ENCODE results near the gene CAPN10. TPM values are rescaled to one million over a fixed set of nuclear protein-coding genes. Genes with fewer than 3 reads are reported as not detected.

CAPN10 gene
- total and polyA plus RNA-seq, 2 donors (not counting 3 experiments of a cell fraction or from before 2014, with no cell fraction given): 25.2 to 39.9 TPM

DNA sequence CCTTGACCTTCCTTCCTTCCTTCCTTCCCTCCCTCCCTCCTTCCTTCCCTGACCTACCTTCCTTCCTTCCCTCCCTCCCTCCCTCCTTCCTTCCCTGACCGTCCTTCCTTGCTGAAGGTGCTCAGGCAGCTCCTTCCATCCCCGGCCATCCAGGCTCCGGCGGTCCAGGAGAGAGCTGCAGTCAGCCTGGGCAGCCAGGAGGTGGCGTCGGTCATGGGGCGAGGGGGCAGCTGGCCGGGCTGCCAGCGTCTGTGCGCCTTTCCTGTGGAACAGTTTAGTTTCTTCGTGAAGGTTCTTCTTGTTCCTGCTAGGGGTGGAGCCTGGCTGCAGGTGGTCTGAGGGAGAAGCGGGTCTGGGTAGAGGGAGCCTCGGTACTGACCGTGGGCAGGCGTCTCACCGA lies 54.4 kb downstream of the CAPN10 start:
- ChIA-PET CTCF (no interaction called here), POLR2A (no interaction called here)
- Histone ChIP-seq H3K4me1 (ENCODE audit: control insufficient read depth, extremely low read depth, insufficient read depth, low read length) (no peaks in the 10 kb centered on the region), H3K4me2 (ENCODE audit: insufficient read depth, low read length) (no peak overlapping the region), H4K20me1 (replicated peaks; ENCODE audit: control insufficient read depth, extremely low read depth, insufficient read depth, low read length) (no peaks in the 10 kb centered on the region), H2AFZ (ENCODE audit: low read depth, low read length) (no peak overlapping the region), H3K36me3 (ENCODE audit: control insufficient read depth in 2 of 2, extremely low read depth in 1 of 2, insufficient read depth in 2 of 2, low read length in 2 of 2) (no peaks in the 10 kb centered on the region), H3K9me3 (replicated peaks; ENCODE audit: control insufficient read depth, insufficient read depth, low read length) (no peaks in the 10 kb centered on the region), H3K9me1 (replicated peaks; ENCODE audit: control insufficient read depth, extremely low read depth, insufficient read depth, low read length) (no peaks in the 10 kb centered on the region), H3K4me3 (replicated peaks in 1 of 3; ENCODE audit: insufficient read depth in 1 of 3, low read depth in 1 of 3, low read length in 3 of 3) (no peak overlapping the region), H3K9ac (replicated peaks; ENCODE audit: extremely low read depth, insufficient read depth, low read length) (no peak overlapping the region), H3K27me3 (ENCODE audit: control insufficient read depth in 2 of 2, insufficient read depth in 2 of 2, low read length in 2 of 2) (no peaks in the 10 kb centered on the region), H3K79me2 (ENCODE audit: control insufficient read depth, insufficient read depth, low read length) (no peaks in the 10 kb centered on the region), H3K27ac (ENCODE audit: insufficient read depth, low read depth, low read length) (no peak overlapping the region)
- BruUV-seq (replicated peaks): no TSS peak
- no peak for TF ChIP-seq POLR2A (IDR thresholded peaks at IDR 0.05; ENCODE audit: low read depth, low read length)
- TF ChIP-seq POLR2AphosphoS5 (IDR thresholded peaks at IDR 0.05; ENCODE audit: insufficient read depth, low read depth, low read length): no peak
- TF ChIP-seq MYC (IDR thresholded peaks at IDR 0.05; ENCODE audit: low read depth, low read length): no peak
- no peak for TF ChIP-seq GATA2 (IDR thresholded peaks at IDR 0.05; ENCODE audit: insufficient read depth, insufficient read length, low read depth, low read length)
- DNase-seq (ENCODE audit: low read depth, low spot score): no peak
- no peak for FAIRE-seq
- intact Hi-C loops (cut with micrococcal nuclease): no loop called here
- dilution Hi-C loops (cut with MboI; ENCODE audit: extremely low pct_ligation_motif_present, low sequenced_read_pairs): no loop called here

DNA sequence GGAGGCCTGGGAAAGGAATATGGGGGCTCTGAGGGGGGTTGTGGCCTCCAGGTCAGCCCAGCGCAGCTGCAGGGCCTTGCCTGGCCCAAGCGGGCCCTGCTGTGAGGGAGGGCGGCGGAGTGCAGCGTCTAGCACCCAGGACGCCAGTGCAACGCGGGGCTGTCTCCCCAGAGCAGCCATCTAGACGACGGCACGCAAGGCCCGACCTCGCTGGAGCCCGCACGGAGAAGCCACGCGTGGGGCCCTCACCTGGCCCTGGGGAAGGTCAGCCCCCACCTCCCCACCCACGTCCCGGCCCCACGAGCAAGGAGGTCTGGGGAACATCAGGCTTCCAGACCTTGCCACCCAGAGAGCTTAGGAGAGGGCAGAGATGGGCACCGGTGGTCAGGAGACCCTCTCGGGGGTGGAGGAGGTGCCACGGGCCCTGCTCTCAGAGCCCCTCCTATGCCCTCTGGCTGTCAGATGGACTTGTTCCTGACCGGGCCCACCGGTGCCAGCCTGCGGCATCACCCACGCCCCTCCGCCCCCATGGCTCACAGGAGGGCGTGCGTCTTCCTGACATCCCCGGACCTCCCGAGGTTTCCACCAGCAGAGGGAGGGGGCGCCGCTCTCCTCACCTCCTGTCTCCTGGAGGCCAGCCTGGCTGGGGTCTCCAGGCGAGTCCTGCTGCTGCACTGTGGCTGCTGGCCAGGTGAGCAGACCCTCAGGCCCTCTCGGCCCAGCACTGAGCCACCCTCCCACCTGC lies 55.7 kb downstream of the CAPN10 start:
- Histone ChIP-seq H3K27me3 (ENCODE audit: control insufficient read depth in 2 of 2, insufficient read depth in 2 of 2, low read length in 2 of 2) (no peaks in the 10 kb centered on the region), H3K27ac (ENCODE audit: insufficient read depth, low read depth, low read length) (no peak overlapping the region), H3K36me3 (ENCODE audit: control insufficient read depth in 2 of 2, extremely low read depth in 1 of 2, insufficient read depth in 2 of 2, low read length in 2 of 2) (no peaks in the 10 kb centered on the region), H3K9me3 (replicated peaks; ENCODE audit: control insufficient read depth, insufficient read depth, low read length) (no peaks in the 10 kb centered on the region), H3K9me1 (replicated peaks; ENCODE audit: control insufficient read depth, extremely low read depth, insufficient read depth, low read length) (no peaks in the 10 kb centered on the region), H3K4me3 (replicated peaks in 1 of 3; ENCODE audit: insufficient read depth in 1 of 3, low read depth in 1 of 3, low read length in 3 of 3) (no peak overlapping the region), H3K4me2 (ENCODE audit: insufficient read depth, low read length) (no peak overlapping the region), H3K4me1 (ENCODE audit: control insufficient read depth, extremely low read depth, insufficient read depth, low read length) (no peaks in the 10 kb centered on the region), H4K20me1 (replicated peaks; ENCODE audit: control insufficient read depth, extremely low read depth, insufficient read depth, low read length) (no peaks in the 10 kb centered on the region), H3K9ac (replicated peaks; ENCODE audit: extremely low read depth, insufficient read depth, low read length) (no peak overlapping the region), H2AFZ (ENCODE audit: low read depth, low read length) (no peak overlapping the region), H3K79me2 (ENCODE audit: control insufficient read depth, insufficient read depth, low read length) (no peaks in the 10 kb centered on the region)
- FAIRE-seq: no peak
- no TSS peak for BruUV-seq (replicated peaks)
- no peak for DNase-seq (ENCODE audit: low read depth, low spot score)
- intact Hi-C loops (cut with micrococcal nuclease): no loop called here
- ChIA-PET POLR2A (no interaction called here), CTCF (no interaction called here)
- dilution Hi-C loops (cut with MboI; ENCODE audit: extremely low pct_ligation_motif_present, low sequenced_read_pairs): no loop called here
- no peak for TF ChIP-seq FOS (IDR thresholded peaks at IDR 0.05; ENCODE audit: borderline replicate concordance, insufficient read depth, low read length)
- TF ChIP-seq GATA2 (IDR thresholded peaks at IDR 0.05; ENCODE audit: insufficient read depth, insufficient read length, low read depth, low read length): no peak
- no peak for TF ChIP-seq POLR2A (IDR thresholded peaks at IDR 0.05; ENCODE audit: low read depth, low read length)
- TF ChIP-seq, protein P1, sequence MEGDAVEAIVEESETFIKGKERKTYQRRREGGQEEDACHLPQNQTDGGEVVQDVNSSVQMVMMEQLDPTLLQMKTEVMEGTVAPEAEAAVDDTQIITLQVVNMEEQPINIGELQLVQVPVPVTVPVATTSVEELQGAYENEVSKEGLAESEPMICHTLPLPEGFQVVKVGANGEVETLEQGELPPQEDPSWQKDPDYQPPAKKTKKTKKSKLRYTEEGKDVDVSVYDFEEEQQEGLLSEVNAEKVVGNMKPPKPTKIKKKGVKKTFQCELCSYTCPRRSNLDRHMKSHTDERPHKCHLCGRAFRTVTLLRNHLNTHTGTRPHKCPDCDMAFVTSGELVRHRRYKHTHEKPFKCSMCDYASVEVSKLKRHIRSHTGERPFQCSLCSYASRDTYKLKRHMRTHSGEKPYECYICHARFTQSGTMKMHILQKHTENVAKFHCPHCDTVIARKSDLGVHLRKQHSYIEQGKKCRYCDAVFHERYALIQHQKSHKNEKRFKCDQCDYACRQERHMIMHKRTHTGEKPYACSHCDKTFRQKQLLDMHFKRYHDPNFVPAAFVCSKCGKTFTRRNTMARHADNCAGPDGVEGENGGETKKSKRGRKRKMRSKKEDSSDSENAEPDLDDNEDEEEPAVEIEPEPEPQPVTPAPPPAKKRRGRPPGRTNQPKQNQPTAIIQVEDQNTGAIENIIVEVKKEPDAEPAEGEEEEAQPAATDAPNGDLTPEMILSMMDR (IDR thresholded peaks at IDR 0.05; ENCODE audit: extremely low read depth in 1 of 2, insufficient read depth in 1 of 2, low read depth in 1 of 2, low read length in 2 of 2): no peak
- TF ChIP-seq EZH2 (IDR thresholded peaks at IDR 0.05; ENCODE audit: borderline replicate concordance, low read depth, low read length, severe bottlenecking): no peak
- no peak for TF ChIP-seq MYC (IDR thresholded peaks at IDR 0.05; ENCODE audit: low read depth, low read length)
- no peak for TF ChIP-seq POLR2AphosphoS5 (IDR thresholded peaks at IDR 0.05; ENCODE audit: insufficient read depth, low read depth, low read length)
- TF ChIP-seq, protein P2, sequence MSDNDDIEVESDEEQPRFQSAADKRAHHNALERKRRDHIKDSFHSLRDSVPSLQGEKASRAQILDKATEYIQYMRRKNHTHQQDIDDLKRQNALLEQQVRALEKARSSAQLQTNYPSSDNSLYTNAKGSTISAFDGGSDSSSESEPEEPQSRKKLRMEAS (IDR thresholded peaks at IDR 0.05; ENCODE audit: insufficient read depth, insufficient read length): no peak
- no peak for TF ChIP-seq JUN (IDR thresholded peaks at IDR 0.05; ENCODE audit: borderline replicate concordance, insufficient read depth, insufficient read length, low read depth)

All from endothelial cell of umbilical vein (primary cell).